Stimulated activated CD4-positive, alpha-beta T cell treated with anti-CD3 and anti-CD28 coated beads, Interleukin-15, amount 100 ng/mL, for 48 hours (primary cell): ENCODE measurements around the gene ADPRS.

ENCODE experiments used
- DNase-seq, 2 donors: peaks; one replicate each; pipeline ENCODE4 v3.0.0-alpha.2; 2020; ENCODE audit warnings: low read depth in 2 of 2

Gene ADPRS, protein sequence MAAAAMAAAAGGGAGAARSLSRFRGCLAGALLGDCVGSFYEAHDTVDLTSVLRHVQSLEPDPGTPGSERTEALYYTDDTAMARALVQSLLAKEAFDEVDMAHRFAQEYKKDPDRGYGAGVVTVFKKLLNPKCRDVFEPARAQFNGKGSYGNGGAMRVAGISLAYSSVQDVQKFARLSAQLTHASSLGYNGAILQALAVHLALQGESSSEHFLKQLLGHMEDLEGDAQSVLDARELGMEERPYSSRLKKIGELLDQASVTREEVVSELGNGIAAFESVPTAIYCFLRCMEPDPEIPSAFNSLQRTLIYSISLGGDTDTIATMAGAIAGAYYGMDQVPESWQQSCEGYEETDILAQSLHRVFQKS

DNA sequence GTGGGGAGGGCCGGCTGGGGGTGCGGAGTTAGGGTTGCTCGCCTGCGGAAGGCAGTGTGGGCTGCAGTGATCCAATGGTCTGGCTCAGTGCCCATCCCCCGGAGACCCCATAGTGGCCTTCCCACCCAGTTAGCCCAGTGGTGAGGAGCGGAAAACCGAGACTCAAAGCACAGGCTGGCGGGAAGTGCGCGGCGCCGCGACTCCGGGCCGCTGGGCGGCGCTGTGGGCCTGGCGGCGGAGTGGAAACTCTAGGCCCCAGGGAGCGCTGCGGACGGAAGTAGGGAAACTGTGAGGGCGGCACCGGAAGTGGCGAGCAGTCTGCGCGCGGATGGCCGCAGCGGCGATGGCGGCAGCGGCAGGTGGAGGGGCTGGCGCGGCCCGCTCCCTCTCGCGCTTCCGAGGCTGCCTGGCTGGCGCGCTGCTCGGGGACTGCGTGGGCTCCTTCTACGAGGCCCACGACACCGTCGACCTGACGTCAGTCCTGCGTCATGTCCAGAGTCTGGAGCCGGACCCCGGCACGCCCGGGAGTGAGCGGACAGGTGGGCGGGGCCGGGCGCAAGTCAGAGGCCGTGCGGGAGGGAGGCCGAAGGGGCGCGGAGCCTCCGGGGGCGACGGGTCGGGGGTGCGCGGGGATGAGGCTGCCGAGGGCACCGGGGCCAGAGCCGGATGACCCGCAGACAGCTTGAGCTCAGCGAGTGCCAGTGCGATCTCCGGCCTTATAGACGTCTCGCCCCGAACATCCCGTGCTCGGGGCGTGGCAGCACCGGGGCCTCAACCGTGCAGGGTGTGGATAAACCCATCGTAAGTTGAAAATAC, at the start of gene ADPRS:
ADPRS (plus strand) TSS at position 316 of the 816 bp plus-strand sequence; CDS start at position 329, 13 bp downstream.
- DNase-seq, result peak; percentile 78 to 88

DNA sequence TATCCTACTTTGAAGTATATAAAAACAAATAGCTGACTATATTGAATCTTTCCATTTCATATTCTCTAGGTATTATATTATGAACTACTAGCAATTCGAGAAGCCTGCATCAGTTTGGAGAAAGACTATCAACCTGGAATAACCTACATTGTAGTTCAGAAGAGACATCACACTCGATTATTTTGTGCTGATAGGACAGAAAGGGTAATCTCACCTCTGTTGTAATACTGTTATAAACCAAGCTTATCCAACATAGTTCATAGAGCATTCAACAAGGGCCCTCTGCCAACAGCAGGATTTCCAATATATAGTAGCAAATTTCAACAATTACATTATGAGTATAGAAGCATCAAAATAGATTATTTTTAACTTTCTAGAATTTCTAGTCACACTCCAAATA, 48.5 kb upstream of the ADPRS start:
- DNase-seq, result no peak

DNA sequence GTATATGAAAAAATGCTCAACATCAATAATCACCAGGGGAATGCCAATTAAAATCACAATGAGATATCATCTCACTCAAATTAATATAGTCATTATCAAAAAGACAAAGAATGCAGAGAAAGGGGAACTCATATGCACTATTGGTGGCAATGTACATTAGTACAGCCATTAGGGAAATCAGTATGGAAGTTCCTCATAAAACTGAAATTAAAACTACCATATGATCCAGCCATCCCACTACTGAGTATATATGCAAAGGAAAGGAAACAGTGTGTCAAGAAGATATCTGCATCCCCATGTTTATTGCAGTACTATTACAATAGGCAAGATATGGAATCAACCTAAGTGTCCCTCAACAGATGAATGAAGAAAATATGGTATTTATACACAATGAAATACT, 36.9 kb upstream of the ADPRS start:
- DNase-seq, result no peak

DNA sequence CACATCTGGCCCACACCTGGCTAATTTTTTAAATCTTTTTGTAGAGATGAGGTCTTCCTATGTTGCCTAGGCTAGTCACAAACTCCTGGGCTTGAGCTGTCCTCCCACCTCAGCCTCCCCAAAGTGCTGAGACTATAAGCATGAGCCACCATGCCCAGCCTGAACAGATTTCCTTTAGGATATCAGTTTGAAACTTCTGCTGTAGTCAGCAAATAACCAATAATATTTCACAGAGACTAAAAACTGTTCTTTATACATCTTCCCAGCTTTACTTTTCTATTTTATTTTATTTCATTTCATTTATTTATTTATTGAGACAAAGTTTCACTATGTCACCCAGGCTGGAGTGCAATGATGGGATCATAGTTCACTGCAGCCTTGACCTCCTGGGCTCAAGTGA, 34.7 kb upstream of the ADPRS start:
- DNase-seq, result no peak

DNA sequence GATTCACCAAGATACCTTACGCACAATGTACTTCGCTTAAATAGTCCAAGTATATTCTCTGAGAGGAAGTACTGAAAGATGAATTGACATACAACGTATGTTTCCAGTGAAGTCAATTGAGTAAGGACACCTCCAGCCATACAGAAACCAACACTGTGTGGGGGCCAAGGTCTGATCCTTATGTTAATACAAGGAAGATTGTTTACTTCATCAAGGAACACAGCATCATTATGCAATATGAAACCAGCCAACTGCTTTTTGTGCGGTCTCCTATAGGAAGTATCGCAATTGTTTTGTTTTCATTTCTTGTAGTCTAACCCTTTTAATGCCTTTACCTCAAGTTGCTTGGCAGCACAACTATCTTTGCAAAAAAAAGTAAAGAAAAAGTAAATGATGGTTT, 33.0 kb upstream of the ADPRS start:
- DNase-seq, result no peak

DNA sequence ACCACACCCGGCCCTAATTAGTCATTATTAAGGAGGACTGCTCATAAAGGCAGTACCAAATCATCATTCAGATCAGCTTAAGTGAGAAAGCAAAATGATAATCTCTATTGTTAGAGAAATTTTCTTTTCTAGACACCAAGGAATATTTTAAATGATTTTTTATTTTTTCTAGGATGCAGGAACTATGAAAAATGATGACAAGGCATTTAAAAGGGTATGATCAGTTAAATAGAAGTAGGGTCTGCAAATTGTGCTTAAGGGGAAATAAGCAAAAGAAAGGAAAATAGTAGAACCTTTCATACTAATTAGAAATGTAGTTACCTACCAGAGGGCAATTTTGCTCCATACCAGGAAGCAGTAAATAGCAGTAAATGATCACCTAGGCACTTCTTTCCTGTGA, 26.4 kb upstream of the ADPRS start:
- no peak for DNase-seq

DNA sequence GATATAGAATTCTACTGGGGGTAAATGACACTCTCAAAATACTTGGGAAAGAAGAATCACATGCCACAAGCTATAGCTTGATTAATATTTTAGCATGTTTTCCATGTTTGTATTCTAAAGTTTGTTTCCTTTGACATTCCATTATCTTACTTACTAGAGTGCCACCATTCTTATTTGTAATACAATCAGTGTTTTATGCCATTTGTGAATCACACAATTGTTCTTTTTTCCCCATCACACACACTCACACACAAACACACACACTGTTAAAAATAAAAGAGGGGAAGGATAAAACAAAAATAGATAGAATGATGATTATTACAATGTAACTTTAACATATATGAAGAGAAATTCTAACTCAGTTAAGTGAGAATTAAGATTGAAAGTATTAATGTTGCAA, 20.8 kb upstream of the ADPRS start:
- no peak for DNase-seq

DNA sequence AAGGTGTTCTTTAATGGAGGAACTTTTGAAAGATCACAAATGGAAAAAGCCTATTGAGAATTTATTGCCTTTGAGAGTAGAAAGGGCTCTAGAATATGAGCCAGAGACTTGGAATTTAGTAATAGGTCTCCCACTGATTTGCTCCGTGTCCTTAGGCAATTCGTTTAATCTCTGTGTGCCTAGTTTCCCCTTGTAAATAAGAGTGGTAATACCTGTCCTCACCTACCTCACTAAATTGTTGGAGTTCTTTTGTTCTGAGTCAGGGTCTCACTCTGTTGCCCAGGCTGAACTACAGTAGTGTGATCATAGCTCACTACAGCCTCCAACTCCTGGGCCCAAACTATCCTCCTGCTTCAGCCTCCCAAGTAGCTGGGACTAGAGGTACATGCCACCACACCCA, 19.8 kb upstream of the ADPRS start:
- DNase-seq, result no peak

DNA sequence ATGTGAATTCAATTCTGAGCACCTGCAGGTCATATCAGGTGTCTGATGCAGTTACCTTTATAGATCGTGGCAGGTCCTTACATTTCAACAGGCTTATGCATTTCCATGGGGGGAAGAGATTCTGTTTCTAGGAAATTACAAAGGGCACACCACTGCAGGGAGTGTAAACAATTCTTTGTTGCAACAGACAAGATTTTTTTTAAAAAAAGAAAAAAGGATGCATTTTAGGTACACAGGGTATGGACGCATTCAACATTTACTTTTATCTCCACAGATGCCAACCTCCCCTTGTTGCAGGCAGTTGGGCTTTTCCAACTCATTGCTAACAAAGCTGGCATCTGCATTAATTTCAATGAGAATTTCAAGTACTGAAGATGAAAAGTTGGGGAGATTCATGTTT, 18.3 kb upstream of the ADPRS start:
- DNase-seq, result no peak

DNA sequence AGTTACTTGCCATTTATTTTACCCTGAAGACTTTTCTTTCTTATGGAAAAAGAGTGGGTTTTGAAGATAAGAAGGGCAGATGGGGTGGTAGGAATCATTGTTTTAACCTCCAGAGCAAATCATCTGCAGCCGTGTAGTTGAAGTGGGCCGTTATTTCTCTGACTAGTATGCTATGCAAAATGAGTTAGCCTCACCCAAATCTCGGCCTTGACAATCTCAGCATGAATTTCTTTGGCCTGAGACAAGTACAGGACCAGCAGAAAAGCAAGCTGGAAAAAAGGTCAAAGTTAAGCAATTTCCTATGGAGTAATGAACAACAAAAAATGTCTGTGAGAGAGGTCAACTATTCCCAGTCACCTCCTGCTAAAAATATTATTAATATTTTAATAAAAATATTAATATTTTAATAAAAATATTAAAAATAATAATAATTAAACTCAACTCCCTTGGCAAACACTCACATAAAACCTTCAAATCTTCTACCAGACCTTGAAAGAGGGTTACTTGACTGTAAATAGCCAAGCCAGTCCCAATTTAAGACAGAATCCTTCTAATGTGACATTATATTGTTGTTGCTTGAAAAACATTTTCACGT, 11.6 kb upstream of the ADPRS start:
- DNase-seq, result no peak

DNA sequence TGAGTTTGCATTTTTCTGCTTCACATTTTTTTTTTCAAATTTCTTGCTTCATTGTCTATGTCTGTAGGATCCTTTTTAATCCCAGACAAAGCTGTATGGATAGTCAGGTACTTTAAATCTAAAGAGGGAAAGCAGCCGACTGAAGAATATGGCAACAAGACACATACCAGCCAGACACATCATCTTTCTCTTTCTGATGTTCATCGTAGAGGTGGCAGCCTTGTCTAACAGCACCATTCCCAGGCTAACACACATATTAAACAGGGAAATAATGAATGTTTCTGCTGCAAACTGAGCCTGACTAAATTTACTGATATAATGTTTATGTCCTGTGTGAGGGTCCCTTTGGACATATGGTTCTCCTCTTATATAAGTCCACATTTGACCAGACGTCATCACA, 8.5 kb upstream of the ADPRS start:
- no peak for DNase-seq

DNA sequence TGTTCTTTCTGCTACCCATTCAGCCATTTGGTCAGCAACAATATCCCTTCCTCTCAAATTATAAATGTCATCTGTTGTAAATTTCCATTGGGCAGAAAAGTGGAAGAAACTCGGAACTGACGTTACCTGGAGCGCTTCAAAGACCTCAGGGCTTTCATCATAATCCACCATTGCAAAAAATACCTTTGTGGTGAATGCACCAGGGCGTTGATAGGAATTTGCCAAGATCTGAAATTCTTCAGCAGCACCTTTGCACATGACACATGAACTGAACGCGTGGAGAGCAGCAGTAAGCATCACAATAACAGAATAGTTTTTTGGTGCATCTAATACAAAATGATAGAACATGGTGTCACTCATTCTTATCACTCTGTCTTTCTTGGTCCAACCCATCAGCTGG, 7.9 kb upstream of the ADPRS start:
- DNase-seq, result no peak

DNA sequence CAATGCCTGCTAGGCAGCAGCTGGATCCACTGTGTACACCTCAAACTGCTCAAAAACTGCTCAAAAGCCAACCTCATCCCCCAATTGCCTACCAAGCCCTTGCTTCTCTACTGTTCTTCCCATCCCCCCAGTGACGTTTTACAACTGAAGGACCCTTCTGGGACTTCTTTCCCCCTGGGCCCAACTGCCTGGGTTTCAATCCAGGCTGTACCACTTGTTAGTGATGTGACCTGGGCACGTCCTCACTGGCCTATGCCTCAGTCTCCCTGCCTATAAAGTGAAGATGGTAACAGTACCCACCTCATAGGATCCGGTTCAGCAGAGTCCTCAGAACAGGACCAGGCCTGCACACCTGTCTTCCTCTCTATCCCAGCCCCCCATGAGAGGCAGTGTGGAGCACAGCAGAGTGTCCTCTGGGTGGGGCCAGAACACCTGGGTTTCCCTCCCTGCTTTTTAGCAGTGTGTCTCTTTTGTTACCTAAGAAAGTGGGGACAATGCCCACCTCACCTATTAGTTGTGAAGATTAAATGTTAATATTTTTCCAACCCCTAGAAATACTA, 6.7 kb upstream of the ADPRS start:
- no peak for DNase-seq

DNA sequence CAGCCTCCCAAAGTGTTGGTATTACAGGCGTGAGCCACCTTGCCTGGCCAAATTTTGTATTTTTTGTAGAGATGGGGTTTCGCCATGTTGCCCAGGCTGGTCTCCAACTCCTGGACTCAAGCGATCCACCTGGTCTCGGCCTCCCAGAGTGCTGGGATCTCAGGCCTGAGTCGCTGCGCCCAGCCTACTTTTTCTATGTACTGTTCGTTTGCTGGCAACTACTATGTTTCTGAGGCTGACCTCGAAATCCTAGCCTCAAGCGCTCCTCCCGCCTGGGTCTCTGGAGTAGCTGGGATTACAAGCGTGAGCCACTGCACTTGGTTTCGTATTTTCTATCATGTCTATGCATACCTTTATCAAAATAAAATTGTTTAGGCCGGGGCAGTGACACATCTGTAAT, 5.5 kb upstream of the ADPRS start:
- no peak for DNase-seq

DNA sequence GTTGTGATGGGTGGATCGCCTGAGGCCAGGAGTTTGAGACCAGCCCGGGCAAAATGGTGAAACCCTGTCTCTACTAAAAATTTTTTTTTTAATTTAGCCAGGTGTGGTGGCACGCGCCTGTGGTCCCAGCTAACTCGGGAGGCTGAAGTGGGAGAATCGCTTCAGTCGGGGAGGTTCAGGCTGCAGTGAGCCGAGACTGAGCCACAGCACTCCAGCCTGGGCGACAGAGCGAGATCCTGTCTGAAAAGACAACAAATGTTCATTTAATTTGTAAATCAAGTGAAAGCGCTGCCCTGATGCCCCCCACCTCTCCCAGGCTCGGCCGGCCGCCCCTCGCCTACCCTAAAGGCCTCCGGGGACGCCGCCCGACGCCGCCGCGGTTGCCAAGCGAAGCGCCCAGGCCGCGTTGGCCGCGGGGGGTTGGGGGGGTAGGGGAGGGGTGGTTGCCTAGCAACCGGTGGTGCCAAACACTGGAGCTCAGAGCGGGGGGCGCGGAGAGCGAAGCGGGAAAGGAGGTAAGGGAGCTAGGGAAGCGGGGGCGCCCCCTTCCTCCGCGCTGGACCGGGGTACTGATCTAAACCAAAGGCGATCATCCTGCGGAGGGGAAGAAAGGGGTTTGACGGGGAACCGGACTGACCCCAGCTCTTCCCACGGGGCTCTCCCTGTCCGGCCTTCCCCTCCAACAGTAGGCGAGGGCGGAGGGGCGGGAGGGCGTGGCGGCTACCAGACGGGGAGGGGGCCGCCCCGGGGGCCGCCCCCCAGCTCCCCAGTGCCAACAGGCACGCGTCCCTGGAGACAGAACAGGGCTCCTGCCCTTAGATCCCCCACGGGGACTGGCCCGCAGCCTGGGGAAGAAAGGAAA, 4.8 kb upstream of the ADPRS start, which contains the start of gene TEKT2:
TEKT2 (plus strand) TSS at position 460 of the 862 bp plus-strand sequence. CDS start 828 bp downstream, outside the sequence.
- DNase-seq, result no peak

DNA sequence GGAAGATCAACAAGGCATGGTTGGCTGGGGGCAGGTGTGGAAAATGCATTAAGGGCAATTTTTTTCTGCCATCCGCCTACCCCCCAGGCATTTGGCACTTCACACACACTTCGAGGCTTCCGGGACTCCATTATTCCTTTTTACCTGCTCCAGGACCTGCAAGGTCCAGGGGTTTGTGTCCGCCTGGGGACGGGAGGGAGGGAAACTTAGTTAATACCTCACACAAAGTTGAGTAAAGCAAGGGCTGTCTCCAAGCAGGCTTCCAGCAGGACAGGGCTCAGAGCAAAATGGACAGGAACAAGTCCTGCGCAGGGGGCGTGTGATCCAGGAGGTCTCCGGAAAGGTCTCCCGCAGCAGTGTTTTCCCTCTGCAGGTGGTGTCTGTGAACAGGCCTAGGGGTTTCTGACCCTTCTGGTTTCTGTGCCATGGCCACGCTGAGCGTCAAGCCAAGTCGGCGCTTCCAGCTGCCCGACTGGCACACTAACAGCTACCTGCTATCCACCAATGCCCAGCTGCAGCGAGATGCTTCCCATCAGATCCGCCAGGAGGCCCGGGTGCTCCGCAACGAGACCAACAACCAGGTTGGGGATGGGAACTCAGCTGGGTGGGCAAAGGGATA, 4.1 kb upstream of the ADPRS start:
- no peak for DNase-seq

DNA sequence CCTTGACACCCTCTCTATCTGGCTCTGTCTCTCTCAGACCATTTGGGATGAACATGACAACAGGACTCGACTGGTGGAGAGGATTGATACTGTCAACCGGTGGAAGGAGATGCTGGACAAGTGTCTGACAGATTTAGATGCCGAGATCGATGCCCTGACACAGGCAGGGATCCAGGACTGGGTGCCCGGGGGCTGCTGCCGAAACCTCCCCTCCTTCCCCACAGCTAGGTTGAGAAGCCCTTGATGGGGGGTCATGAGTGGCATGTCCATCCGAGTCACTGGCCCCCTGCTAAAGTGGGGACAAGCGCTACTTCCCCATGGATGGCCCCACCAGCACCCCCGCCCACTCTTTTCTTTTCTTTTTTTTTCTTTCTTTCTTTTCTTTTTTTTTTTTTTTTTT, 3.6 kb upstream of the ADPRS start:
- no peak for DNase-seq

DNA sequence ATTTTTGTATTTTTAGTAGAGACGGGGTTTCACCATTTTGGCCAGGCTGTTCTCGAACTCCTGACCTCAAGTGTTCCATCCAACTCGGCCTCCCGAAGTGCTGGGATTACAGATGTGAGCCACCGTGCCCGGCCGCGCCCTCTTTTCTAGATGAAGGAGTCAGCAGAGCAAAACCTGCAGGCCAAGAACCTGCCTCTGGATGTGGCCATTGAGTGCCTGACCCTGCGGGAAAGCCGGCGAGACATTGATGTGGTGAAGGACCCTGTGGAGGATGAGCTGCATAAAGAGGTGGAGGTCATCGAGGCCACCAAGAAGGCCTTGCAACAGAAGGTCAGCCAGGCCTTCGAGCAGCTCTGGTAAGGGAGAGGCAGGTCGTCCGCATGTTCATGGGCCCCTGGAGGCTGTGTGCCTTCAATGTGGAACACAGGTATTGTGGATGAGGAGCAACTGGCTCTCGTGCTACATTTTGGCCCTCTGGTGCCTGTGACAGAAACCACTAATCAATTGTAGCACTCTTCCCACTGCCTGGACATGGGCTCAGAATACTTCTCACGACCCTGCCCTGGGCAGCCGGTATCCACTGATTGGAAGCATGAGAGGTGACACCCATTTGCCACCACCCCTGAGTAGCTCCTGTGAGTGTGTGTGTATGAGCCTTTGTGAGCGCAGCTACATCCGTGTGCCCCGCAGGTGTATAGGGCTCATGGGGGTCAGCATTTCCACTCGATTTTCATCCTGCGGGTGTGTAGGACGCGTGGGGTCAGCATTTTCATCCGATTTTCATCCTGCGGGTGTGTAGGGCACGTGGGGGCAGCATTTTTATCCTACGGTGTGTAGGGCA, 2.8 kb upstream of the ADPRS start:
- DNase-seq, result no peak

DNA sequence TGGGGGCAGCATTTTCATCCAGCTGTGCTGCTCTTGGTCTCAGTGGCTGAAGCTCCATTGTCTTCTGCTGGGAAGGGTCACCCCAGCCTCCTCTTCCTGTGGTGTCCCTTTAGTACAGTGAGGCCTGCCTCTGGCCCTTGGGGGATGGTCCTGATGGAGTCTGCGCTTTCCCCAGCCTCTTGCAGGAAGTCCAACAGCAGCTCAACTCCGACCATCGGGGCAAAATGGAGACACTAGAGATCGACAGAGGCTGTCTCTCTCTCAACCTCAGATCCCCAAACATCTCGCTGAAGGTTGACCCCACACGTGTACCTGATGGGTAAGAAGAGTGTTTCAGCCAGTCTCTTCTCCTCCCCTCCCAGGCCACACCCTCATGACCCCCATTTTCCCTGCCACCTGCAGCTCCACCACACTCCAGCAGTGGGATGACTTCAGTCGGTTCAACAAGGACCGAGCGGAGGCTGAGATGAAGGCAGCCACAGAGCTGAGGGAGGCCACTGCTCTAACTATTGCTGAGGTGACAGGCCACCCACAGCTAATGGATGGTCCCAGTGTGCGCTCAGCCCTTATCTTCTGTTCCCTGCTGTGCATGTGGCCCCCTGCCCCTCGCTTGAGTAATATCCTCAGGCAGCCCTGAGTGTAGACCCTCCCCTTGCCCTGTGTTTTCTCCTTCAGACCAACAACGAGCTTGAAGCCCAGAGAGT, 2.0 kb upstream of the ADPRS start:
- no peak for DNase-seq
